H1 (cell line): ENCODE results near the gene SCAP. TPM values are rescaled to one million over a fixed set of nuclear protein-coding genes. Genes with fewer than 3 reads are reported as not detected.

Experiments used
- CTCF ChIA-PET: fragments of 300-600 bp; sonication (Branson Sonifier 250); formaldehyde crosslinking; loops from one replicate; lab custom pipeline; 2021; ENCODE audit not compliant: partially characterized antibody; lab: Charles Lee
- POLR2A ChIA-PET: fragments of 300-600 bp; sonication (Branson Sonifier 250); formaldehyde crosslinking; loops from one replicate; lab custom pipeline; 2021; ENCODE audit warnings: inconsistent platforms; ENCODE audit not compliant: partially characterized antibody; lab: Charles Lee
- DNase-seq, 2 experiments: peaks; one replicate each; pipeline versions ENCODE4 v3.0.0 to v3.0.0-alpha.2; 2010 to 2022; ENCODE audit warnings: low spot score in 2 of 2, low read depth in 1 of 2, mixed read lengths in 1 of 2
- FAIRE-seq: peaks from 2 replicates; lab custom pipeline; 2011; peaks lifted over from hg19 to GRCh38; lab: Jason Lieb, UNC
- H2AFZ ChIP-seq: 2 replicates; pipeline ENCODE4 v1.8.1; 2012; ENCODE audit warnings: low read length, inconsistent platforms
- H2AK5ac ChIP-seq: 2 replicates; pipeline ENCODE4 v1.6.1; 2013; ENCODE audit warnings: low read depth, low read length
- H2BK120ac ChIP-seq: replicated peaks from 2 replicates; pipeline ENCODE3; 2013; ENCODE audit warnings: low read depth, low read length, inconsistent platforms
- H2BK12ac ChIP-seq: 2 replicates; pipeline ENCODE4 v1.6.1; 2013; ENCODE audit warnings: low read depth, low read length
- H2BK15ac ChIP-seq: 2 replicates; pipeline ENCODE4 v1.6.1; 2013; ENCODE audit warnings: low read length
- H2BK20ac ChIP-seq: 2 replicates; pipeline ENCODE4 v1.6.1; 2013; ENCODE audit warnings: low read length
- H2BK5ac ChIP-seq: 2 replicates; pipeline ENCODE4 v1.6.1; 2013; ENCODE audit warnings: low read depth, low read length
- H3K14ac ChIP-seq: 2 replicates; pipeline ENCODE4 v1.6.1; 2013; ENCODE audit warnings: inconsistent platforms; ENCODE audit not compliant: insufficient read length
- H3K18ac ChIP-seq: 2 replicates; pipeline ENCODE4 v1.6.1; 2013; ENCODE audit warnings: low read length; ENCODE audit errors: extremely low read depth
- H3K23ac ChIP-seq: 2 replicates; pipeline ENCODE4 v1.6.1; 2013; ENCODE audit warnings: inconsistent platforms; ENCODE audit not compliant: insufficient read length
- H3K23me2 ChIP-seq: 2 replicates; pipeline ENCODE4 v1.6.1; 2013; ENCODE audit warnings: low read depth, low read length
- H3K27ac ChIP-seq: 2 replicates; pipeline ENCODE4 v1.6.1; 2011; ENCODE audit warnings: low read depth, low read length, inconsistent platforms
- H3K27me3 ChIP-seq, 4 experiments: replicated peaks in 1 of 4; 1 replicate in 1 of 4; 2 replicates in 3 of 4; pipeline versions ENCODE4 v1.6.1 to v1.8.1; 2011 to 2013; ENCODE audit warnings: low read length in 3 of 4, mild to moderate bottlenecking in 3 of 4, inconsistent platforms in 2 of 4, mixed read lengths in 2 of 4, moderate library complexity in 1 of 4; ENCODE audit not compliant: control insufficient read depth in 3 of 4, insufficient read depth in 3 of 4; ENCODE audit errors: extremely low read depth in 1 of 4
- H3K36me3 ChIP-seq, 4 experiments: 2 replicates each; pipeline versions ENCODE4 v1.6.1 to v1.8.1; 2011 to 2013; ENCODE audit warnings: mild to moderate bottlenecking in 4 of 4, low read length in 3 of 4, moderate library complexity in 2 of 4, control low read depth in 1 of 4, inconsistent platforms in 1 of 4; ENCODE audit not compliant: insufficient read depth in 4 of 4, control insufficient read depth in 2 of 4
- H3K4ac ChIP-seq: replicated peaks from 2 replicates; pipeline ENCODE3; 2013; ENCODE audit warnings: low read length, low read depth, mixed read lengths, inconsistent platforms; ENCODE audit not compliant: insufficient read length
- H3K4me1 ChIP-seq, 4 experiments: replicated peaks in 1 of 4; 1 replicate in 1 of 4; 2 replicates in 3 of 4; pipeline versions ENCODE4 v1.6.1 to v1.8.1; 2011 to 2013; ENCODE audit warnings: low read length in 3 of 4, inconsistent platforms in 2 of 4, mixed read lengths in 1 of 4; ENCODE audit not compliant: insufficient read depth in 4 of 4, control insufficient read depth in 3 of 4
- H3K4me2 ChIP-seq, 2 experiments: 2 replicates each; pipeline versions ENCODE4 v1.6.1 to v1.8.1; 2011 to 2013; ENCODE audit warnings: low read depth in 2 of 2, low read length in 2 of 2, control low read depth in 1 of 2, inconsistent platforms in 1 of 2, mild to moderate bottlenecking in 1 of 2; ENCODE audit not compliant: insufficient read depth in 1 of 2
- H3K4me3 ChIP-seq, 4 experiments: fragments of 200-600, 300-600 bp in 1 of 4; sonication (generic), shearing (Covaris generic), sonication (Bioruptor Twin) in 1 of 4; 2 replicates each; pipeline versions ENCODE4 v1.5.1 to v1.8.1; 2011 to 2016; ENCODE audit warnings: low read length in 4 of 4, low read depth in 3 of 4, control low read depth in 2 of 4, inconsistent platforms in 2 of 4, mild to moderate bottlenecking in 2 of 4, mixed read lengths in 1 of 4, moderate library complexity in 1 of 4; ENCODE audit not compliant: insufficient read depth in 2 of 4; ENCODE audit errors: extremely low read depth in 1 of 4
- H3K56ac ChIP-seq: replicated peaks from 2 replicates; pipeline ENCODE3; 2013; ENCODE audit warnings: low read depth, mild to moderate bottlenecking, mixed read lengths, low read length, inconsistent platforms; ENCODE audit not compliant: insufficient read length
- H3K79me1 ChIP-seq: 2 replicates; pipeline ENCODE4 v1.6.1; 2013; ENCODE audit warnings: low read depth, low read length, control low read depth
- H3K79me2 ChIP-seq, 2 experiments: 2 replicates each; pipeline versions ENCODE4 v1.6.1 to v1.8.1; 2012 to 2013; ENCODE audit warnings: low read length in 2 of 2, mild to moderate bottlenecking in 2 of 2, inconsistent platforms in 1 of 2; ENCODE audit not compliant: insufficient read depth in 2 of 2, control insufficient read depth in 1 of 2
- H3K9ac ChIP-seq, 4 experiments: replicated peaks in 1 of 4; 1 replicate in 1 of 4; 2 replicates in 3 of 4; pipeline versions ENCODE4 v1.6.1 to v1.8.1; 2011 to 2013; ENCODE audit warnings: low read depth in 3 of 4, low read length in 3 of 4, control low read depth in 2 of 4, mild to moderate bottlenecking in 2 of 4, moderate library complexity in 2 of 4, inconsistent platforms in 1 of 4; ENCODE audit errors: extremely low read depth in 1 of 4
- H3K9me3 ChIP-seq, 2 experiments: 2 replicates each; pipeline versions ENCODE4 v1.6.1 to v1.8.1; 2012 to 2013; ENCODE audit warnings: mild to moderate bottlenecking in 2 of 2, moderate library complexity in 2 of 2, control low read depth in 1 of 2, inconsistent platforms in 1 of 2, low read depth in 1 of 2, low read length in 1 of 2, mixed read lengths in 1 of 2; ENCODE audit not compliant: insufficient read depth in 2 of 2
- H4K20me1 ChIP-seq, 2 experiments: replicated peaks in 1 of 2; 2 replicates each; pipeline versions ENCODE3 to v1.8.1; 2011 to 2013; ENCODE audit warnings: inconsistent platforms in 2 of 2, low read length in 2 of 2, mild to moderate bottlenecking in 1 of 2; ENCODE audit not compliant: insufficient read depth in 2 of 2, control insufficient read depth in 1 of 2
- H4K5ac ChIP-seq: 2 replicates; pipeline ENCODE4 v1.6.1; 2013; ENCODE audit warnings: low read length, low read depth, mixed read lengths, inconsistent platforms; ENCODE audit not compliant: insufficient read length
- H4K8ac ChIP-seq: 2 replicates; pipeline ENCODE4 v1.8.0; 2013; ENCODE audit warnings: mild to moderate bottlenecking, moderate library complexity, low read length, inconsistent platforms; ENCODE audit not compliant: insufficient read depth; ENCODE audit errors: extremely low read depth
- H4K91ac ChIP-seq: replicated peaks from 2 replicates; pipeline ENCODE3; 2013; ENCODE audit warnings: low read length, mixed read lengths, inconsistent platforms; ENCODE audit not compliant: insufficient read length
- BRCA1 ChIP-seq: IDR thresholded peaks from 2 replicates; pipeline ENCODE4 v1.6.1; 2012; ENCODE audit warnings: low read depth, low read length, improper control_type of control experiment
- RXRA ChIP-seq: IDR thresholded peaks from 2 replicates; pipeline ENCODE4 v1.6.1; 2011; ENCODE audit warnings: low read depth, mild to moderate bottlenecking, low read length, moderate library complexity; ENCODE audit not compliant: insufficient read depth
- WGBS, 2 experiments: shearing (Covaris generic) in 1 of 2; methylation state at CpG; one replicate each; pipeline versions ENCODE4 v1.1.6 to v1.1.7; 2013 to 2015; ENCODE audit warnings: low lambda C conversion rate in 2 of 2, mixed read lengths in 2 of 2, inconsistent platforms in 1 of 2, low coverage in 1 of 2, missing lambda C conversion rate in 1 of 2; ENCODE audit not compliant: insufficient replicate concordance in 2 of 2, insufficient coverage in 1 of 2, insufficient read length in 1 of 2; ENCODE audit errors: extremely low coverage in 1 of 2, missing lambda C conversion rate in 1 of 2; 5-methylcytosine and 5-hydroxymethylcytosine counted together
- polyA plus RNA-seq, 7 experiments: library from polyadenylated mRNA; depleted of rRNA in 3 of 7; stranded (reverse) in 5 of 7; unstranded in 2 of 7; fragments of >200 nt in 5 of 7; fragments of 200-250 nt in 2 of 7; gene quantifications; 1 replicate in 5 of 7; 2 replicates in 1 of 7; 4 replicates in 1 of 7; pipeline versions ENCODE4 v1.2.1 to v1.2.3, GENCODE V29; 2011 to 2013; ENCODE audit warnings: missing spikeins in 2 of 7, mixed read lengths in 2 of 7
- total RNA-seq: library from RNA; stranded (reverse); fragmentation: NEBNext Ultra II Directional; extraction: Animal tissue kit (Norgen Biotek cat#: 25700); gene quantifications from 2 replicates; pipeline ENCODE4 v1.2.1, GENCODE V29; 2021

The SCAP gene
- total and polyA plus RNA-seq, 2 of the 8 experiments (the other 6 are each of a cell fraction or from before 2014, with no cell fraction given) = 74.0 to 114 TPM

DNA sequence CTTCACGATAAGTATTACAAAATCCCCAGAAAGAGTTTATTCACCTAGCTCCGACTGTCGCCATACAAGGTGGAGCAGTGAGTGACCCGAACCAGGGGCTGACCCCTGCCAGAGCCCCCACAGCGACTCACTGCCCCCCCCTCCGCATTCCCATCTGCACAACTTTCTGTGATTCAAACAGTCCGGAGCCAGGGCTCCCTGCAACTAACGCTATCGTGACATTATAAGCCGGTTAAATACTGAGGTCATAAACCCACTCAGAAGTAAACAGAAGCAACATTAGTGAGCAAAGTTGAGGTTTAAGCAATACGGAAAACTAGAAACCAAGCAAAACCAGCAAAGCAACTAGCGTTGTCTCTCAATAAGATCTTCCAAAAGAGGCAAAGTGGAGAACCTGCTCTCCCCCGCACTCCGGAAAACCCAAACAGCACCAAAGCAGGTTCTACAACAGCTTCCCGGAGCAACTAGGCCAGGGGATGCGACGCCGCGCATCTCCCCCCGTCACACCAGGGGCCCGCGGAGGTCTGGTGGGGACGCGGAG lies 642 bp downstream of the SCAP start:
- POLR2A ChIA-PET = interaction anchor here (0.8 to 1.7 kb wide), 5 partner anchors 9 to 350 kb away, joined by 3 to 5 read pairs (median 3); no protein-coding TSS in a partner anchor

More for the DNA sequence above, 642 bp downstream of the SCAP start:
- peaks cover 6% of the 10 kb centered on the region; the same call in 1 of the 2 replicates for H3K79me1 ChIP-seq
- H4K8ac ChIP-seq = no peak overlapping the region; the same call in 1 of the 2 replicates
- CTCF ChIA-PET = interaction anchor here (0.8 to 2.2 kb wide), 12 partner anchors 9 to 54 kb away, joined by 3 to 8 read pairs (median 4); no protein-coding TSS in a partner anchor
- no peak overlapping the region for H2BK15ac ChIP-seq
- H2BK12ac ChIP-seq = no peak overlapping the region
- peak overlapping the region; percentile 77 to 78 for H3K4me2 ChIP-seq
- H3K23me2 ChIP-seq = peaks cover 3% of the 10 kb centered on the region; the same call in 1 of the 2 replicates
- no peak overlapping the region for H3K27ac ChIP-seq
- no peaks in the 10 kb centered on the region for H3K36me3 ChIP-seq
- DNase-seq = no peak
- no peak overlapping the region for H3K4ac ChIP-seq
- H2BK120ac ChIP-seq = no peak overlapping the region
- H3K9ac ChIP-seq = peak overlapping the region in 3 of 4 experiments; percentile 49 to 68 (median 58); a peak in 5 of 7 replicates
- peak overlapping the region; percentile 32; the same call in 1 of the 2 replicates for H3K18ac ChIP-seq
- H3K4me1 ChIP-seq = peaks cover 3 to 6% (median 4%) of the 10 kb centered on the region in 4 experiments; a peak in 3 of 7 replicates
- 4% methylated on average over 24 of the region's 24 CpGs; no CpG with 5 or more reads in 1 of the 2 experiments for WGBS, 2 experiments
- no peak overlapping the region for H2AFZ ChIP-seq
- H2BK5ac ChIP-seq = no peak overlapping the region
- no peak for FAIRE-seq
- H2BK20ac ChIP-seq = no peak overlapping the region
- H3K14ac ChIP-seq = no peak overlapping the region
- H4K20me1 ChIP-seq = peaks cover 0 to 12% of the 10 kb centered on the region in 2 experiments
- peak overlapping the region; percentile 19 for H3K56ac ChIP-seq
- no peaks in the 10 kb centered on the region for H3K9me3 ChIP-seq
- H2AK5ac ChIP-seq = no peak overlapping the region
- peak overlapping the region; percentile 76 to 91 (median 86) for H3K4me3 ChIP-seq
- TF ChIP-seq BRCA1 (no peak), RXRA (no peak)
- no peak overlapping the region for H3K23ac ChIP-seq
- no peaks in the 10 kb centered on the region for H3K27me3 ChIP-seq
- H3K79me2 ChIP-seq = peaks cover 7 to 49% of the 10 kb centered on the region in 2 experiments
- H4K5ac ChIP-seq = peak overlapping the region; percentile 26
- H4K91ac ChIP-seq = no peak overlapping the region
